ENCODE results near the gene CLEC16A.
"Not testable (repeated sequence)": the region's sequence is repeated elsewhere in the genome, so short reads cannot be mapped to it uniquely, and the experiment has no call there.

The CLEC16A gene

DNA sequence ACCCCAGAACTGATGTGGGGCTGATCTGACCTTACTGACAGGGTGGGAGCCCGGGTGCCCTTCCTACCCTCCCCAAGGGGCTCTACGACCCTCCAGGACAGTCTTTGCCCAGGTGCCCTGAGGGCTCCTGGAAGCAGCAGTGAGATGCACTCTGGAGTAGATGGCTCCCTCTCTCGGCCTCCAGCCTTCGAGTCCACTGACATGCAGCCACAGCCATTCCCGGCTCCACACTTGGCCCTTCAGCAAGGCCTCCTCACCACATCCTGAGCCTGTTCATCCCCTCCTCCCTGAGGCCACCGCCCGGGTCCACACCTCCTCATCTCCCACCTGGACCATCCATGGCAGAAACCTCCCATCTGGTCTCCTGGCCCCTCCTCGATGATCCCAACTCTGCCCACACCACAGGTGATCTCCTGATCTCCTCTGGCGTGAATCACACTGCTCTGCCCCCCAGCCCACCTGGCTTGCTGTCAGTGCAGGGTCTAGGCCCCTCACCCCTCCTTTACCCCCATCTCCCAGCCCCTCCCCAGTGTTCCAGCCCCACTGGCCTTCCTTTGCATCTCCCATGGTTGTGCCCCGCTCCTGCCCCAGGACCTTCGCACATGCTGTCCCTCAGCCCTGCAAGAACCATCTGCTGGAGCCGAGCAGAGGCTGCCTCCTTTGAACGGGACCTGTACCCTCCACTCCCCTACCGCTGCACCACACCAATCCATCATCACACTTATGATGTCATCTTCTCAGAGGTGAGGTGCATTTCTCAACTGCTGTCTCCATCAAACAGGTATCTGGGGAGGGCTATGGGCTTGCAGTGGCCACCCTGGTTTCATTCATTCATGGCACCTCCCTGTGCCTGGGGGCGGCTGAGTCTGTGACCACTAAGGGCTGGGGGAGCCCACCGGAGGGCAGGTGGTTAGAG, 267.0 kb downstream of the CLEC16A start:
- DNase-seq, result no peak

DNA sequence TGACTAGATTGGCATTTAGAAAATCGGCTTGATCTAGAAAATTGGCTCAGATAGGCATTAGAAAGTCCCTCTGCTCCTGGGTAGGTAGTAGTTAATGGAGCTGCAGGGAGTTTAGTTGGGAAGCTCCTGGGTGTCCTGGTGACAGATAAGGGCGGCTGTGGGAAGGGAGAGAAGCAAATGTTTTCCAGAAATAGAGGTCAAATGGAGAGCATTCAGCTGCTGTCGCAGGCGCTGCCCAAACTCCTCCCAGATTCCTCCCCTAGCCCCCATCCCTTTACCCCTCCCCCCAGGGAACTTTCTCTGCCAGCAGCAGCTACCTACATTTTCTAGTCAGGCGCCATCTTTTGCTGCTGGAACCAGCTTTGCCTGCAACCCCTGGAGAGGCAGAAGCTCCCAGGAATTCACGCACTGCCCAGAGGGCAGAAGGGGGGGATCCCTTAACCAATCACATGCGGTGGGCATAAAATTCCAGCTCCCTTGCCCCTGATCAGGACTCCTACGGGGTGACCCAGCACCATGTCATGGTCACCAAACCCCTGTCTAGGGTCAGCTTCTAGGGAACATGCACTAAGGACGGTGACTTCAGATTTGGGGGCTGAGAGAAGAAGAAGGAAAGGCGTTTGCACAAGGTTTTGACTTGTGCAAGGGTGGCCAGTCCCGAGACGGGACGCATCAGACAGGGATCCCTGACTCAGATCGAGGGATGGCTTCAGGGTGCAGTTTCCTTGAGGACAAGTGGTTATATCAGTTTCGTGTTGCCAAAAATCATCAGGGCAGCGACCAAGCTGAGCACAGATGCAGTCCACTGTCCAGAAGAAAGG, 267.8 kb downstream of the CLEC16A start:
- no peak for DNase-seq

DNA sequence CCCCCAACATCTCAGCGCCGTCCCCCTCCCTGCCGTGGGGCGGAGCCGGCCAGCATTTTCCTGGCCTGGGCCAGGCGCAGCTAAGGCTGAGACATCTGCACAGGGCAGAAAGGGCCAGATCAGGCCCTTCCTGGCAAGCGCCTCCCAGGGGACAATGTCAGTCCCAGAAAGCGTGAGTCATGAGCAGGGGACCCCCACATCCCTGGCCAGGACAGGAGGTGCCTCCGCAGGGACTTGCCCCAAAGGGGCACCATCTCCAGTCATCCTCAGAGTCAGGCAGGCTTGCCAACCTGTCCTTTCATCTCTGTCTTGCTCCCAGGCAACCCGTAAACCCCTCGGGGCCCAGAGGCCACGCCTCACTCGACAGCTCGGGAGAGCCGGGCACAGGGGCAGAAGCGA, 268.4 kb downstream of the CLEC16A start:
- no peak for DNase-seq

DNA sequence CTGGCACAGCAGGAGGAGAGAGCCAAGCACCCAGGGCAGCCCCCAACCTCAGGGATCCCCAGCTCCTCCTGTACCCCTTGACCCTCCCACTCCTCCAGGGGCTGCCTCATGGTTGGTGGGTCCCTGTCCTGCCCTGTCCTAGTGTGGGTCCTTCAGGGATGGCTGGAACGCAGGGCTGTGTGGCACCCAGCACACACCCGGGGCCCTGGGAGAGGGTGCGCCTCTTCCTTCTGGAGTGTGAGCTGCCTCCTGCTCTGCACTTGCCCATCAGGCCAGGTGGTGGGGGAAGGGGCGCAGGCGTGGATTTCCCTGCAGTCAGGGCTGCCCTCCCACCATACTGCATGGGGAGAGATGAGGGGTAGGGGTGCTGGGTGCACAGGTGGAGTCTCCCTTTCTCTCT, 269.0 kb downstream of the CLEC16A start:
- no peak for DNase-seq

DNA sequence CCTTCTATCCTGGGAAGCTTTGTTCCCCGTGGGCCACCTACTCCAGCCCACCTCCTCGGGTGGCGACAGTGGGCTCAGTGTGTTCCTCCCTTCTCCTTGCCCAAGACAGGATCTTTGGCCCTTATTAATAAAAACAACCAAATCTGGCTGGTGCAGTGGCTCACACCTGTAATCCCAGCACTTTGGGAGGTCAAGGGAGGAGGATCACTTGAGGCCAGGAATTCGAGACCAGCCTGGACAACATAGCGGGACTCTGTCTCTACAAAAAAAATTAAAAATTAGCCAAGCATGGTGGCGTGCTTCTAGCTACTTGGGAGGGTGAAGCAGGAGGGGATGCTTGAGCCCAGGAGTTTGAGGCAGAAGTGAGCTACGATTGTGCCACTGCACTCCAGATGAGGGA, 269.4 kb downstream of the CLEC16A start:
- DNase-seq, result no peak

DNA sequence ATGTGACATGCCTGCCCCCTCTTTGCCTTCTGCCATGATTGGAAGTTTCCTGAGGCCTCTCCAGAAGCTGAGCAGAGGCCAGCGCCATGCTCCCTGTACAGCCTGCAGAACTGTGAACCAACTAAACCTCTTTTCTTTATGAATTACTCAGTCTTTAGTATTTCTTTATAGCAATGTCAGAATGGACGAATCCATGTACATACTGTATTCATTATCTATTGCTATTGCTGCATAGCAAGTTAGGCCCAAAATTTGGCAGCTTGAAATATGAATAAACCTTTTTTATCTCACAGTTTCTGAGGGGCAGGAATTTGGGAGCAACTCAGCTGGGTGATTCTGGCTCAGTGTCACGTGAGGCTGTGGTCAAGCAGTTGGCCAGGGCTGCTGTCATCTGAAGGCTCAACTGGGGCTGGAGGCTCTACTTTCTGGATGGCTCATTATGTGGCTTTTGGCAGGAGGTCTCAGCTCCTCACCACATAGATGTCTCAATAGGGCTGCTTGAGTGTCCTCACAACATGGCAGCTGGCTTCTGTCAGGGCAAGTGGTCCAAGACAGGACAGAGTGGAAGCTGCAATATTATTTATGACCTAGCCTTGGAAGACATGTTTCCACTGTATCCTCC, 271.7 kb downstream of the CLEC16A start:
- DNase-seq, result no peak

DNA sequence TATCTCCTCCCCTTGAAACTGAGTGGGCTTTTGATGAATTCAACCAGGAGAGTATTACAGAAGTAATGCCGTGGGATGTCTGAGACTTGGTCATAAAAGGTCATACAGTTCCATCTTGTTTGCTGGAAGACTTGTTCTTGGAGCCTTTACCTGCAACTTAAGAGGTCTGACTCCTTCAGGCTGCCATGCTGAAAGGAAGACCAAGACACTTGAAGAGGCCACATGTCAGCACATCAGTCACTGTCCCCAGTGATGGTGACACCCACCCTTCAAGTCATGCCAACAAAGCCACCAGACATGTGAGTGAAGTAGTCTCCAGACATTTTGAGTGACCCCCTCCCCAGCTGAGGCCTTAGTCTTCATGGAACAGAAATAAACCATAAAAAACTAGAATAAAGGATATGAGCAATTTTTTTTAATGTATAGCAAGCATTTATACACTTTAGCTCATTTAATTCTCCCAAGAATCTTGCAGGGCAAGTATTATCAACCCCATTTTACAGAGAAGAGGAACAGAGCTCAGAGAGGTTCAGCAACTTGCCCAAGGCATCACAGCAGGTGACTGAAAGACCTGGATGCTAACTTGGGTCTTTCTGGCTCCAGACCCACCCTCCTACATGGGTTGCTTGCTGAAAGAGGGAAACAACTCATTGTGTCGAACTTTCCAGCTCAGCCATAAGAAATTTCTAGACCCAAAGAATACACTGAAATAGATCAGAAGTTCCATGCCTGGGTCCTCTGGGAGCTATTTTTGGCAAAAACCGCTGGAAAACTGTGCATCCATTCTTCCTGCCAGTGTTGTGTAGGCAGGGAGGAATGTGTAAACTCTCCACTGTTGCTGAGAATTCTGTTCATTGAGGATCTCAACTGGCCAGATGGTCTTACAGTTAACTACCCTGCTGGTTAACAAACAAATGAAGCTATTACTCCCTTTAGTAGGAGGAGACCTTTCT, 273.6 kb downstream of the CLEC16A start:
- DNase-seq, result no peak

DNA sequence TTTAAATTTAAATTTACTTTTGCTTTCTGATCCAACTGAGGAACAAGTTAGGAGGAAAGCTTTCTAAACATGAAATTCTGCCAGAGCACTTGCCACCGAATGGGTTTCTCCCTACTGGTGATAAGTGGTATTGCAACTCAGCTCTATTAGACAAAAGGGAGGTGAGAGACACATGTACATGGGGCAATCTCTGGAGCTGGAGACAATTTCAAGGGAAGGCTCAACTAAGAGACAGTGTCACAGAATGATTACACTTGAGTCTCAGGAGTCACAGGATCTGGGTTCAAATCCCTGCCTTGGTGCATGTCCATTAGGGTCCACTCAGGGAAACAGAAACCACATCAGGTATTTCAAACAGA, 274.2 kb downstream of the CLEC16A start:
- DNase-seq, result no peak

DNA sequence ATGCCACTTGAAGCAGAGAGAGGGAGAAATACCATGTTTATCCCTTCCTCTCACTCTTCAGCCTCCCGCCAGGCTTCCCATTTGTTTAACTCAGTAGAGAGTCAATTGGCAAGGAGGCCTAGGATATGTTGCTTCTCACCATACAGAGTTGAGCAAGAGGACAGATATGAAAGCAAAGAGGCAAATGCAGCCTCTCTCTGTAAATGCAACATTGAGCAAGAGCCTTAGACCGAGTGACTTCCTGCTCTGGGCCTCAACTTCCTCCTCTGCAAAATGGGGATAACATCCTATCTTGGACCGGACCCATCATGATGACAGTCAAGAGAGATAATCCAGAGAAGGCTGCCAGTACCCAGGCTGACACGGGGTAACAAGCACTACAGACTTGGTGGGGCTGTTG, 274.8 kb downstream of the CLEC16A start:
- no peak for DNase-seq

DNA sequence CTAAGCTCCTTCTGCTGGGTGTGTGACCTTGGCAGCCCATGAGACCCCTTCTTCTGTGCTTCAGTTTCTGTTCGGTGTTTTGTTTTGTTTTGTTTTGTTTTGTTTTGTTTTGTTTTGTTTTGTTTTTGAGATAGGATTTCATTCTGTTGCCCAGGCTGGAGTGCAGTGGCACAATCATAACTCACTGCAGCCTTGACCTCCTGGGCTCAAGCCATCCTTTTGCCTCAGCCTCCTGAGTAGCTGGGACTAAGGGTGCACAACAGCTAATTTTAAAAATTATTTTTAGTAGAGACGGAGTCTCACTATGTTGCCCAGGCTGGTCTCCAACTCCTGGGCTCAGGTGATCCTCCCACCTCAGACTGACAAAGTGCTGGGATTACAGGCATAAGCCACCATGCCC, 276.1 kb downstream of the CLEC16A start:
- not testable (repeated sequence) for DNase-seq

DNA sequence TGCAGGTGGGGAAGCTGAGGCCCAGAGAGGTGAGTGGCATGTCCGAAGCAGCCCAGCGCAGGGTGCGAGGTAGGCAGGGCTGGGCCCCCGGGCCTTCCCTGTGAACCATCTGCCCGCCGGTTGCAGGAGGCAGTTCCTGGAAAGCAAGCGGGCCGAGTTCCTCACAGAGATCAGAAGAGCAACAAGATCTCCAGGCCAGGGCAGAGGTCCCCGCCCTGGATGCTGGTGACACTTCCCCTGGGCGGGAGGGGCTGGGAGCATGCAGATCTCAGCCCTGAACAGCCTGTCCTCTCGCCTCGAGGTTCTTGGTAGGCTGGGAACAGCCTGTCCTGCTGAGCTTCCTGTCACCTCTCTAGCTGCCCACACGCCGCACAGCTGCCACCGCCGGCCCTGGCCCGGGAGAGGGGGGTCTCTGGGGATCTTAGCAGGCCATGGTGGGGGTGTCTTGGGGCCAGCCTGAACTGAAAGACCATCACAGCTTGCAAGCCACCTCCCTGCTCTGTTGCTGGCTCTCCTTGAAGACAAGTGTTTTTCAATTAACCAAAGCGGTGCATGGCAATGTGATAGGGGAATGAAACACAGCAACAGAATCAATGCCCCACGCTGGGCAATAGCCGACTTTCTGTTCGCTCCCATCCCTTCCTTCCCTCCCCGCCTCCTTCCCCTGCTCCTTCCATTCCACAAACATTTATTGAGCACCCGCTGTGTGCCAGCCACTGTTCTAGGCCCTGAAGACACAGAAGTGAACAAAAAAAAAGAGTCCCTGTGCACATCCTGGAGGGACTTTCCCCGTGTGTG, 279.9 kb downstream of the CLEC16A start:
- DNase-seq, result no peak

DNA sequence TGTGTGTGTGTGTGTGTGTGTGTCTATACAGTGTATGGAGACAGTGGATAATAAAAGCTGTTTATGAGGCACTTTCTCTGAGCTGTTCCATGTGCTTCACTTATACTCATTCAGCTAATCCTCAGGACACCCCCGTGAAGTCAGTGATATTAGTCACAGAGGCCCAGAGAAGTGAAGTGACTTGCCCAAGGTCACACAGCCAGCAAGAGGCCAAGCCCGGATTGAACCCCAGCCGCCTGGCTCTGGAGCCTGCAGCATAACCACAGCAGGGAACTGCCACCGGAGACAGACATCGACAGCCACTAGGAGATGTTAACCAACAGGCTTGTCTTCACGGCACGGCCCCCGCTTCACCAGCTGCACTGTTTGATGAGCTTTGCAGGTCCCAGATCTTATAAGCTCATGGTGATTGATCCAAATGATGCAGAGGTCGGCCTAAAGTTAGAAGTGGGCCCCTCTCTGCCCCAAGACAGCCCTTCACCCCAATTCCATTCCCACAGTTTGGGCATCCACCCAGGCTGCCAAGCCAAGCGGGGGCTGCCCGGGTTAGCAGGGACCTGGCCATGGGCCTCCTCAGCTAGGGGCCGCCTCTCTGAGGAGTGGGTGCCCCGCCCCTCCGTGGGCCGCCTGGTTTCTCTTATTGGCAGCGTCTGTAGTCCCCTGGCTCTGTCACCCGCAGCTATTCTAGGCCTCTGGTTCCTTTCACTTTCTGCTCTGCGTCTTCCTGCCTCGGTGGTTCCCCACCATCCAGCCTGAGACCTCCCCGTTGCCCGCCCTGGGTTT, 280.7 kb downstream of the CLEC16A start:
- DNase-seq, result peak; percentile 61

DNA sequence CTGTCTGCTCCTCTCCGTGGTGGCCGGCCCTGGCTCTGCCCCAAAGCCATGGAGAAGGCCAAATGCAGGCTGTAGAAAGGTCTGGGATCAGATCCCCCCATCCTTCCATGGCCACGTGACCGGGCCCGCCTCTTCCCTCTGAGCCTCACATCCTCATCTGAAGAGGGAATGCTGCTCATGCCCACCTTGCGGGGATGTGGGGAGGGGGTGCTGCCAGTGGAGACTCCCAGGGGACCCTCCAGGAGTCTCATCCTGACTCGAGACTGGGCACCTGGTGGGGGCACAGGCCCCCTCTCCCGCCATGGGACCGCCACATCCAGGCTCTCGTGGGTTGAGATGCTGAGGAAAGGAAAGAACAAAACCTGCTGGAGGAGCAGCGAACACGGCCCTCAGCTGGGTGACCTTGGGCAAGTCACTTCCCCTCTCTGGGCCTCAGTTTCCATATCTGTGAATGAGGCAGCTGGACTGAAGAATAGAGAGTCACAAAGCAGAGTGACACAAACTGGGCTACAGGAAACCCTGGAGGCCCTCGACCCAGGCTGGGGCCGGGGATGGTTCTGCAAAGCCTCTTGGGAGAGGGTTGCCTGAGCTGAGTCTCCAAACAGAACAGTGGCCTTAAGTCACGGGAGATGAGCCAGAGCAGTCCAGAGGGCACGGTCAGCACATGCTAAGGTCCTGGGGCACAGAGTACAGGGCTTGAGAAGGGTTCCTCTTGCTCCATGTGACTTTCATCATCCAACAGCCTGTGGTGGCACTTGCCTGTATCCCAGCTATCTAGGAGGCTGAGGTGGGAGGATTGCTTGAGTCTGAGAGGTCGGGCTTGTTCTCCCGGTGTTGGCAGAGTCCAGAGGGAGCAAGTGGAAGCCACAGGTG, 281.5 kb downstream of the CLEC16A start:
- DNase-seq, result no peak

DNA sequence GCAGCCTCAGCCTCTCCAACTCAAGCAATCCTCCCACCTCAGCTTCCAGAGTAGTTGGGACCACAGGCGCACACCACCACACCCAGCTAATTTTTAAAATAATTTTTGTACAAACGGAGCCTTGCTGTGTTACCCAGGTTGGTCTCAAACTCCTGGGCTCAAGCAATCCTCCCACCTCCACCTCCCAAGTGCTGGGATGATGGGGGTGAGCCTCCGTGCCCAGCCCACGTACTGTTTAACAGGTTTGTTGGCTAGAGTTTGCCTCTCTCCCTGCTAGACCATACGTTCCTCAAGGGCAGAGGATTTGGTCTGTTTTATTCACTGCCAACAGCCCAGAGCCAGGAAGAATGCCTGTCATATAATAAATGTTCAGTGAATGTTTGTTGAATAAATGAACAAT, 285.1 kb downstream of the CLEC16A start:
- DNase-seq, result no peak

DNA sequence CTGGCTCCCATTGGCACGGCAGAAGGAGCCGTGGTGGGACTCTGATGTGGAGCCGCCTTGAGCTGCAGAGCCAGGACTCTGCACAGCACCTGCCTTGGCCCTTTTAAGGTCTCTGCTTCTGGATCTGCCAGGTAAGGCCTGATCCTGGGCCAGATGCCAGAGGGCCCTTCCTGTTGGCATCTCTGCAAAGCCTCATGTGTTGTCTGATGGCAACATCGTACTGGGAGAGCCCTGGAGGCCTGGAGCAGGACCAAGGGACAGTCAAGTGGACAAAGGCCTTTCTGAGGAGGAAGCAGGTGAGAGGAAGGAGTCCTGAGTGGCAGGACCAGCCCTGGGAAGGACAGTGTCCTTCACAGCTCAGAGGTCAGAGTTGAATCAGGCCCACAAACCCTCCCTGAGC, 285.5 kb downstream of the CLEC16A start:
- peak; percentile 78 for DNase-seq

DNA sequence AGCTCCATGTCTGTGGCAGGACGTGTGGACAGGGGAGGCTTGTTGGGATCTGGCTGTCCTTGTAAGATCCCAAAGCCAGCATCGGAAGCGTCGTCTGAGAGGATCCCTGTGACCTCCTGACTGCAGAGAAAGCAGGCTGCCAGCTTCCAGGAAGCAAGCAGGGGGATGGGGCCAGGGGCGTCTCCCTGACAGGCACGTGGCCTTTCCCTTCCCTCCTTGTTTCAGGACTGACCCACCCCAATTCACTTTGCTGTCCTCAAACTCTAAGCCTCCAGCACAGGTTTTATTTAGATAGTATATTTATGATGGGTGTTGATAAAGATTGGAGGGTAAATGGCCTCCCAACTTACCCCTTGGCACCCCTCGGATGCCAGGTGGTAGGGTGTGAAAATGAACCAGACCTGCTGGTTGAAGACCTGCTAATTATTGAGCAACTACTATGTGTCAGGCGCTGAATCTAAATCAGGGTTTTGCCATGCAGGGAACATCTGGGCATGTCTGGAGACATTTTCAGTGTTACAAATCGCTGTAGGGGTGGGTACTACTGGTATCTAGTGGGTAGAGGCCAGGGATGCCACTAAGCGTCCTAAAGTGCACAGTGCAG, 287.1 kb downstream of the CLEC16A start:
- no peak for DNase-seq
